Measurements from ENCODE around the gene NMU.
"Not testable (repeated sequence)": the region's sequence is repeated elsewhere in the genome, so short reads cannot be mapped to it uniquely, and the experiment has no call there.

Gene NMU

DNA sequence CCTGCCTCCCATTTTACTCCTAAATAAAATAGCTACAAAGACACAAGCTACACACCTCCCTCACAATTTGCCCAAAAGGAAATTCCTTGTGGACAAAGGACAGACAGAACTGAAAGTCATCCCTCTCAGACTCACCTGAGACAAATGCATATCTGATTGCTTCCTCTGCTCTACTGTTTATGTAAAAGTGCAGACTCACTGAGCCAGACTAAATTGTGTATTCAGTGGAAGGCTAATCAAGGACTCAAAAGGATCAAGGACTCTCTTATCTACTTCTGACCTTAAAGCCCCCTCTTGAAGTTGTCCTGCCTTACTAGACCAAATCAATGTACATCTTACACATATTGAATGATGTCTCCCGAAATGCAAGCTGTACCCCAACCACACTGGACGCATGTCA is 47.9 kb downstream of the NMU start:
- TF ChIP-seq, protein P1, sequence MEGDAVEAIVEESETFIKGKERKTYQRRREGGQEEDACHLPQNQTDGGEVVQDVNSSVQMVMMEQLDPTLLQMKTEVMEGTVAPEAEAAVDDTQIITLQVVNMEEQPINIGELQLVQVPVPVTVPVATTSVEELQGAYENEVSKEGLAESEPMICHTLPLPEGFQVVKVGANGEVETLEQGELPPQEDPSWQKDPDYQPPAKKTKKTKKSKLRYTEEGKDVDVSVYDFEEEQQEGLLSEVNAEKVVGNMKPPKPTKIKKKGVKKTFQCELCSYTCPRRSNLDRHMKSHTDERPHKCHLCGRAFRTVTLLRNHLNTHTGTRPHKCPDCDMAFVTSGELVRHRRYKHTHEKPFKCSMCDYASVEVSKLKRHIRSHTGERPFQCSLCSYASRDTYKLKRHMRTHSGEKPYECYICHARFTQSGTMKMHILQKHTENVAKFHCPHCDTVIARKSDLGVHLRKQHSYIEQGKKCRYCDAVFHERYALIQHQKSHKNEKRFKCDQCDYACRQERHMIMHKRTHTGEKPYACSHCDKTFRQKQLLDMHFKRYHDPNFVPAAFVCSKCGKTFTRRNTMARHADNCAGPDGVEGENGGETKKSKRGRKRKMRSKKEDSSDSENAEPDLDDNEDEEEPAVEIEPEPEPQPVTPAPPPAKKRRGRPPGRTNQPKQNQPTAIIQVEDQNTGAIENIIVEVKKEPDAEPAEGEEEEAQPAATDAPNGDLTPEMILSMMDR (conservative IDR thresholded peaks at IDR 0.05; ENCODE audit: low read depth) = no peak
- ChIA-PET POLR2A (ENCODE audit: low non-redundant PET) (no interaction called here), CTCF (interaction anchor here (0.7 kb wide), 1 partner anchor 8 kb away, joined by 3 read pairs; no protein-coding TSS in a partner anchor)
- DNase-seq (ENCODE audit: low spot score) = no peak
- H3K27ac ChIP-seq = no peak overlapping the region

- H3K27ac ChIP-seq; DNase-seq (ENCODE audit: low spot score); POLR2A ChIA-PET (ENCODE audit: low non-redundant PET); CTCF ChIA-PET: not testable (repeated sequence)
Observed at GRCh38 chr4:55582773-55583172, 53.3 kb downstream of the NMU start.

DNA sequence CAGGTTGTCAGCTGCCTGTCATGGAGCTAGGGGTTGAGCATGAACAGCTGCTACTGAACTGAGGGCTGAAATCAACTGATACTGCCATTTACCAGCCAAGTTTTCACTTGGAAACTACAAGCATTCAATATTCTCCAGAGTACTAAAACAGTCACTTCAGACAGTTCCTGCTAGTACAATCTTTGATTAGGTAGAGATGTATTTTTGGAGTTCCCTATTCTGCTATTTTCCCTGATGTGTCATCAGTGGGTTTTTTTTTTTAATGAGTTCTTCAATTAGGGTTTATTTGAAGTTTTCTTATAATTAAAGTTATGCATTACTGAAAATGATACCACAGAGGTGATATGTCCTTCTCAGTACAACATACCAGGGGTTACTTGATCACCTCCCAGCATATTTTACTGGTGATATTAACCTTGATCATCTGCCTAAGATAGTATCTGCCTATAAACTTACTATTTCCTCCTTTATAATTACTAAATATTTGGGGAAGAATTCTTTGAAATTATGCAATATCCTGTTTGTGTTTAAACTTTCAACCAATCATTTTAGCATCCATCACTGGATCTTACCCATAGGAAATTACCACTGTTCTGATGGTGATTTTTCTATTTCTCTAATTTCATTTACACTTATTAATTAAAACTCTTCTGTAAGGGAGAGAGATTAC is 57.6 kb downstream of the NMU start:
- H3K27ac ChIP-seq = no peak overlapping the region
- TF ChIP-seq, protein P1 (conservative IDR thresholded peaks at IDR 0.05; ENCODE audit: low read depth) = no peak
- ChIA-PET POLR2A (ENCODE audit: low non-redundant PET) (no interaction called here), CTCF (no interaction called here)
- DNase-seq (ENCODE audit: low spot score) = no peak

DNA sequence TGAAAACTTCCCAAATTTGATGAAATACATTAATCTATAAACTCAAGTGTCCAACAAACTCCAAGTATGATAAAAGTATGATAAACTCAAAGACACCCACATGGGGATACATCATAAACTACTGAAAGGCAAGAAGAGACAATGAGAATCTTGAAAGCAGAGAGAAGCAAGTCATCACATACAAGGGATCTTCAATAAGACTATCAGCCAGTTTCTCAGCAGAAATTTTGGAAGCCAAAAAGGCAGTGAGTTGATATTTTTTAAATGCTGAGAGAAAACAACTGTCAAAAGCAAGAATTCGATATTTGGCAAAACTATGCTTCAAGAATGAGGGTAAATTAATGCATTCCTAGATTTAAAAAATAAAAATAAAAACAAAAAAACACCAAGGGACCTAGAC is 60.6 kb downstream of the NMU start:
- TF ChIP-seq, protein P1 (conservative IDR thresholded peaks at IDR 0.05; ENCODE audit: low read depth) = no peak
- ChIA-PET POLR2A (ENCODE audit: low non-redundant PET) (no interaction called here), CTCF (no interaction called here)
- no peak overlapping the region for H3K27ac ChIP-seq
- no peak for DNase-seq (ENCODE audit: low spot score)

DNA sequence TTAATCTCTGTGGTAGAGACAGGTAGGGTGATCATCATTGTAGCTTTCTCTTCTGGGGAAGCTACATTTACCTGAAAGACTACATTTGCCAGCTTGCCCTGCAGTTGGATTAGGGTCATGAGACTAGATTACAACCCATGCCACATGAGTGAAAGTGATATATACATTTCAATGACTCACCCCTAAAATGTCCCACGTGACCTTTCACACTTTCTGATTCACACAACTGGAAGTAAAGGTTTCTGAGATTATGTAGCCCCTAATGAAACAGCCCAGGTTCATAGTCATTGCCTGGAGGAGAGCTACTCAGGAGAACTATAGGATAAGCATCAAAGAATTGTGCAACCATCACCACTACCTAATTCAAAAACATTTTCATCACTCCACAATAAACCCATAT is 61.8 kb downstream of the NMU start:
- TF ChIP-seq, protein P1 (conservative IDR thresholded peaks at IDR 0.05; ENCODE audit: low read depth) = no peak
- POLR2A ChIA-PET (ENCODE audit: low non-redundant PET) = no interaction called here

GRCh38 chr4:55571806-55572205 is 64.3 kb downstream of the NMU start:
- ChIA-PET CTCF (no interaction called here), POLR2A (ENCODE audit: low non-redundant PET) (no interaction called here)
- TF ChIP-seq, protein P1 (conservative IDR thresholded peaks at IDR 0.05; ENCODE audit: low read depth) = no peak
- H3K27ac ChIP-seq = no peak overlapping the region
- no peak for DNase-seq (ENCODE audit: low spot score)

More for the DNA sequence above, 61.8 kb downstream of the NMU start:
- no peak for DNase-seq (ENCODE audit: low spot score)
- CTCF ChIA-PET = no interaction called here
- no peak overlapping the region for H3K27ac ChIP-seq

- POLR2A ChIA-PET (ENCODE audit: low non-redundant PET) = no interaction called here
Observed at GRCh38 chr4:55568905-55569504, 67.1 kb downstream of the NMU start.

More at GRCh38 chr4:55568905-55569504, 67.1 kb downstream of the NMU start:
- H3K27ac ChIP-seq = no peak overlapping the region
- DNase-seq (ENCODE audit: low spot score) = no peak
- TF ChIP-seq, protein P1 (conservative IDR thresholded peaks at IDR 0.05; ENCODE audit: low read depth) = no peak
- CTCF ChIA-PET = no interaction called here

Measured in RWPE1 (cell line).